Choroid plexus epithelial cell (primary cell): ENCODE data around the gene STRIP2.

Source experiments
- DNase-seq: peaks from one replicate; pipeline ENCODE4 v3.0.0-alpha.2; 2010; ENCODE audit warnings: low read depth
- H3K4me3 ChIP-seq: 2 replicates; pipeline ENCODE4 v1.5.1; 2011; ENCODE audit warnings: low read depth, mild to moderate bottlenecking, control low read depth, low read length, moderate library complexity
- CTCF ChIP-seq: conservative IDR thresholded peaks from 2 replicates; pipeline ENCODE4 v1.5.1; 2011; ENCODE audit warnings: low read depth, mild to moderate bottlenecking, control low read depth, inconsistent platforms, low read length, moderate library complexity

The STRIP2 gene

DNA sequence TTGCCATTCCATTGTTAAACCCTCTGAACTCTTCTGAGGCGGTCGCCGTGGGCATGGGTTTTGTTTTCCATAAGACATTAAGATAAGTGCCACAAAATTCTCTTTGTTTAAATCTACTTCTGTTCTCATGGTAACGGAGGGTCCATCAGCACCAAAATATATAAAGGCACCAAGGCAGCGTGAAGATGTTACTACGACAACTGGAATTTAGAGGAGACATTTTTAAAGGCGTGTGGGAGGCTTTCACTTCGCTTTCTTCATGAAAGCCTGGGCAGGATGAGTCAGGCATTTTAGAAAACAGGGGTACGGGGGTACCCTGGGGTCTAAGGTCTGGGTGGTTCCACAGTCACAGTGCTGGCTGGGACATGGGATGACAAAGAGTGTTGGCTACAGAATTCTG lies 102.1 kb downstream of the STRIP2 start:
- H3K4me3 ChIP-seq, result no peak overlapping the region
- TF ChIP-seq CTCF, result no peak
- DNase-seq, result no peak
